GM18502 (cell line): ENCODE data around the gene VWA5B1.
"Not testable (repeated sequence)": the region's sequence is repeated elsewhere in the genome, so short reads cannot be mapped to it uniquely, and the experiment has no call there.

Source experiments
- ATAC-seq: cut with Tn5 transposase; IDR thresholded peaks from one replicate; pipeline ENCODE4 v1.9.1; 2021; ENCODE audit warnings: mild to moderate bottlenecking; ENCODE audit not compliant: unreplicated experiment, poor library complexity

Gene VWA5B1

GRCh38 chr1:20280341-20280740 lies 10.3 kb upstream of the VWA5B1 start:
- ATAC-seq: no peak

DNA sequence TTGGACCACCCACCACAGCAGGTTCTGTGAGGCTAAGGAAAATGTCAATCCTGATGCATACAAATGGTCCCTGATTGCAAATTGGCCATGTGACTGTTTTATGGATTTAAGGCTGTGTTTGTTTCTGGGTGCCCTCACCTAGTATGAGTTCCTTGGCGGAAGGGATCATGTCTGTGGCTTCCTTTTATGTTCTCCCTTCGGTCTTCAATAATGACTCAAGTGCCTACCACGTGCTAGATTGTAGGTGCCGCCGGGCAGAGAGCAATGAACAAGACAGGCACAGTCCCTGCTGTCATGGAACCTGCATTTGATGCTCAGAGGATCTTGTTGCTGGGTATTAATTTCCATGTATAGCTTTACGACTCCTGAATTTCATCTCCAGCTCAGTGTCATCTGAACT lies 9.8 kb upstream of the VWA5B1 start:
- no peak for ATAC-seq

GRCh38 chr1:20281801-20282200 lies 8.9 kb upstream of the VWA5B1 start:
- no peak for ATAC-seq

GRCh38 chr1:20282533-20282932 lies 8.1 kb upstream of the VWA5B1 start:
- ATAC-seq: no peak

GRCh38 chr1:20284046-20284445 lies 6.6 kb upstream of the VWA5B1 start:
- no peak for ATAC-seq

- no peak for ATAC-seq
These were observed 6.0 kb upstream of the VWA5B1 start for GRCh38 chr1:20284625-20285024.

DNA sequence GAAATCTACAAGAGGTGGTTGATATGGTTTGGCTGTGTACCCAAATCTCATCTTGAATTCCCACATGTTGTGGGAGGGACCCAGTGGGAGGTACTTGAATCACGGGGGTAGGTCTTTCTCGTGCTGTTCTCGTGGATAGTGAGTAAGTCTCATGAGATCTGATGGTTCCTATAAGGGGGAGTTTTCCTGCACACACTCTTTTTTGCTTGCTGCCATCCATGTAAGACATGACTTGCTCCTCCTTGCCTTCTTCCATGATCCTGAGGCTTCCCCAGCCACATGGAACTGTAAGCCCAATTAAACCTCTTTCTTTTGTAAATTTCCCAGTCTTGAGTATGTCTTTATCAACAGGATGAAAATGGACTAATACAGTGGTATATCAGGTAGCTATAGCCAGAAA lies 5.2 kb upstream of the VWA5B1 start:
- ATAC-seq: no peak

DNA sequence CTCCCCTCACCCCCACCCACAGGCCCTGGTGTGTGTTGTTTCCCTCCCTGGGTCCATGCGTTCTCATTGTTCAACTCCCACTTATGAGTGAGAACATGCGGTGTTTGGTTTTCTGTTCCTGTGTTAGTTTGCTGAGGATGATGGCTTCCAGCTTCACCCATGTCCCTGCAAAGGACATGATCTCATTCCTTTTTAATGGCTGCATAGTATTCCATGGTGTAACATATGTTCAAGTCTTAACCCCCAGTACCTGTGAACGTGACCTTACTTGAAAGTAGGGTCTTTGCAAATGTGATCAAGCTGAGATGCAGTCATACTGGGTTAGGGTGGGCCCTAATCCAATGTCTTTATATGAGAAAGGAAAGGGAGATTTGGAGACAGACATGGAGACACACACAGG lies 3.0 kb upstream of the VWA5B1 start:
- ATAC-seq: not testable (repeated sequence)

- ATAC-seq: no peak
These were observed 990 bp downstream of the VWA5B1 start for GRCh38 chr1:20291645-20292084.

DNA sequence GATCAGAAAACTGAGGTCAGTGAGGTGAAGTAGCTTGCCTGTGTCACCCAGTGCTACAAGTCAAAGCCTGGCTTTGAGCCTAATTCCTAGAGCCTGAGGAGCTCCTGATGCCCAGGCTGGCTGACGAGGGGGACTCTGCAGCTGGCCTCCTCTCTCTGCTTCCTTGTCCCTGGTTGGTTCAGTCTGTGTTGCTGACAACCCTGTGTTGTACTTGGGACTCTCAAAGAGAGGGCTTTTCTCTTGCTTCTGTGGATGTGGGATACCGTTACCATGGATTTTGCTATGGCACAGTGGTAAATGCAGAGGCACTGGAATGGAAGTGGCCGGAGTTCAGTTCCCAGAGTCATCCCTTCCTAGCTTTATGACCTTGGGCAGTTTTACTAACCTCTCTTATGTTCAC lies 8.0 kb downstream of the VWA5B1 start:
- no peak for ATAC-seq

DNA sequence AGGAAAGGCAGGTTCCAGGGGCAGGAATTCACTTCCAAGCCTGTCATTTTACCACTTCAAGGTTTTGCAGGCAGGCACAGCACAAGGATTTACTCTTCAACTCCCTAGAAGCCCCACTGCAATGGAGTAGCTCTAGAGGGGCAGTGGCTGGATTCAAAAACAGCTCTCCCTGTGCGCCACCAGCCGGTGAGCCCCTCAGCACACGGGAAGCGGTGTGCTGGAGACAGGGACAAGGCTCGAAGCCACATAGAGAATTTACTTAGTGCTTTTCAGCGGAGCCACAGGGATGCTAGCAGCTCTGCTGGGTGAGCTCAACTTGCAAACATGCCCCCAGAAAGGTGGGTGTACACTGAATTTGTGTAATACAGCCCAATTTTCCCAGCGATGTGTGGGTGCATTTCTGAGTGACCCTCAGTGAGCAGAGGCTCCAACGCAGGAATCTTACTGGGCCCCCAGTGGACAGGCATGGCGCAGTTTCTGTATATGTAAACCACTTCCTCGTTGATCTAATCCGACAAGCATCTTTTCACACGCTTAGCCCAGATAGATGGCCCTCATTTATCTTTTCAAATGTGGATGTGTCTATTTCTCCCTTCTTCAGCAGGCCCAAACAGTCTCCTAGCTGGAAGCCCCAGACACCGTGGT lies 10.9 kb downstream of the VWA5B1 start:
- no peak for ATAC-seq

- no peak for ATAC-seq
These were observed 11.4 kb downstream of the VWA5B1 start for GRCh38 chr1:20302108-20302471.

GRCh38 chr1:20307026-20307425 lies 16.4 kb downstream of the VWA5B1 start:
- no peak for ATAC-seq

DNA sequence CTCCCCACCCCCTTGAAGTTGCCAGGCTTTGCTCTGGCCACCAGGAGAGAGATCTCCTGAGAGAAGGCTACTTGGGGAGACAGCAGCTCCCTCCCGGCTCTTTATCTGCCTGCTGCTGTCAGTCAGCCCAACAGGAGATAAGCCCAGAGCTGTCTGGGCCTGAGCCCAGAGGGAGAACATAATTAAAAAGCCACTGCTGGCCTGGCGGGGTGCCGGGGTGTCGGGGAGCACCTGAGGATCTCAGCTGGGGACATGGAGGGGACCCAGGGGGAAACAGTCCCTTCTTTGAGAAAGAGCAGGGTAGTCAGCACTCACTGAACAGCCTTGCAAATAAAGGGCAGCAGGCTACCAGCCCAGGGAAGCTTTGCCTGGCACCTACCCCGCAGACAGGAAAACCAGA lies 17.9 kb downstream of the VWA5B1 start:
- no peak for ATAC-seq

DNA sequence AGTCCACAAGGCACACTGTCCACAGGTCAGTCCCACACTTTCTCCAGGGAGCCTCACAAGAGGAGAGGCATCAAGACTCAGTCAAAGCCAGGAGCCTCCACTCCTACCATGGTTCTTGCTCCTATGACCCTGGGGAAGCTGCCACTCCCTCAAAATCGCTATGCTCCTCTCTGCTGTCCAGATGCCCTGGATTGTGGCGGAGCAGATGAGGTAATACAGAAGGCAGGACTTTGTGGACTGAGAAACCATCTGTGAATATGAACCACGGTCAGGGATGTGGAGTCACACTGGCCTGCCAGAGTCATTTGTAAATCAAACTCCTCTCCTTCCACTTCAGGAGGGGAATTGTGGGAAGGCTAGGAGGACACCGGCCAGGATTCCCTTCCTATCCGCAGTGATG lies 20.6 kb downstream of the VWA5B1 start:
- ATAC-seq: no peak

DNA sequence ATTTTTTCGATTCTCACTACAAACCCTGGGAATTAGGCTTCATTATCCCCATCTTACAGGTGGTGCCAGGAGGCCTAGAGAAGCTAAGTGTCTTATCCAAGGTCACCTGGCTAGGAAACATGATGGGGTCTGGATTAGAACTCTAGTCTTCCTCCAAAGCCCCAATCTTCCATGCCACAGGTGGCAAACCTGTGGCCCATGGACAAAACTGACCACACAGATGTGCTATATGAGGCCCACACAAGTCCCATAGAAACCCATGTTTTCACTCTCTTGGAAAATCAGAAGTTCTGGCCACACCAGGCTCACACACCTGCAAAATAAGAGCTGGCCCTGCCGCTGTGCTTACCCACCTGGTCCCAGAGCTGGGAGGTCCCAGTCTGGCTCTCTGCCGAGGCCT lies 21.6 kb downstream of the VWA5B1 start:
- ATAC-seq: no peak

DNA sequence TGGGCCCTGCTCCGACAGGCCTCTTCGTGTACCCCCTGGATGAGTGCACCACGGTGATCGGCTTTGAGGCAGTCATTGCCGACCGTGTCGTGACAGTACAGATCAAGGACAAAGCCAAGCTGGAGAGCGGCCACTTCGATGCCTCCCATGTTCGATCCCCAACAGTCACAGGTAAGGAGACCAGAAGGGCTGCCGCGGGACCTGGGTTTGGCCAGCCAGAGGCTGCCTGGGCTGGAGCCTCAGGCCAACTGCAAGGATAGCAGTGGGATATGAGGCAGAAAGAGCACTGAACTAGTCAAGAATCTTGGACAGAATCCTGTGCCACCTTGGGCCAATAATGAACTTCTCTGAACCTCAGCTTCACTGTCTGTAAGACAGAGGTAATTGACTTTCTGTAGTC lies 22.1 kb downstream of the VWA5B1 start:
- ATAC-seq: no peak

- ATAC-seq: no peak
These were observed 26.8 kb downstream of the VWA5B1 start for GRCh38 chr1:20317471-20317870.

- ATAC-seq: no peak
These were observed 27.8 kb downstream of the VWA5B1 start for GRCh38 chr1:20318521-20318920.

DNA sequence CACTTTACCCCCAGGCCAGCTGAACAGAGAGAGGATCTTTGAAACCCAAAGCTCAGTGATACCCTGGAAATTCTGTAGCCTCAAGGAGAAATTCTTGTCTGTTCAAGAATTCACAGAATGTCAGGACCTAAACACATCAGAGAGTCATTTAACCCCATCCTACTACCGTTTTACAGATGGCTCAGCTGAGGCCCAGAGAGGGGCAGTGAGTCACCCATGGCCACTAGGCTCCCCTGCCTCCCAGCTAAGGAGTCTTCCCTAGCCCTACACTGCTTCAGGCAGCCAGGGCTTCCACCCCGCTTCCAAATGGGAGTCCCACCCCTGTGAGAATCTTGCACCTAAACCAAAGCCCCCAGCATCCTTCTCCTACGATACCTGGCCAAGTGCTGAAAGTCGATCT lies 28.3 kb downstream of the VWA5B1 start:
- ATAC-seq: no peak

DNA sequence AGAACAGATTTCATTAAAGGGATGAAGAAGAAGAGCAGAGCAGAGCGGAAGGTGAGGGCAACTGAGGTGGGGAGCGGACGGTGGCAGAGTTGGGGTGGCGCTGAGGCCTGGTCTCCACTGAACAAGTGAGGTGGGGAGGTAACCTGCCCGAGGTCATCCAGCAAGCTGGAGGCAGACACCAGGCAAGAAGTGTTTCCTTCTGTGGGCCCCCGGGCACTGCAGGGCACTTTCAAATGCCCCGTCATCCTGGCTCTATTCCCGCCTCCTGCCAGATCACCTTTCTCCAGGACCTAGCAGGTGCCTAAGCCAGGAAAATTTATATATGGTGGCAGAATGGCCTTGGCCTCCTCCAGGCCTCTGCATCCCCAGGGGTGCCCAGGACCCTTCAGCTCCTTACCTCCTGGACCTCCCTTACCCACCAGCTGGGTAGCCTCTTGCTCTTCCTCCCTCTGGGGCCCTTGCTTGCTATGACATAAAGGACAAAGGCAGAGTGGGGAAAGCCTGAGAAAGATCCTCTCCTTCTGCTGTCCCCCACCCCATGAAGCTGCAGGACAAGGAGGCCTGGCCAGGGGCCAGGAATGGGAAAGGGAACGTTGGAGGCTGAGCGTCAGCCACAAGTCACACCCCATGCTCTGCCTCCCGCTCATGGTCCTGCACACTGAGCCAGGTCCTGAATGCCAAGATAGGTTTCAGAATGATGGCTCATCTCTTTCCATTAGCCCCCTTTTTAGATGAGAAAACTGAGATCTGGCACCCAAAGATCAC lies 29.0 kb downstream of the VWA5B1 start:
- ATAC-seq: no peak

- ATAC-seq: no peak
These were observed 30.0 kb downstream of the VWA5B1 start for GRCh38 chr1:20320704-20321103.
